ENCODE results near the gene MCC.

DNA sequence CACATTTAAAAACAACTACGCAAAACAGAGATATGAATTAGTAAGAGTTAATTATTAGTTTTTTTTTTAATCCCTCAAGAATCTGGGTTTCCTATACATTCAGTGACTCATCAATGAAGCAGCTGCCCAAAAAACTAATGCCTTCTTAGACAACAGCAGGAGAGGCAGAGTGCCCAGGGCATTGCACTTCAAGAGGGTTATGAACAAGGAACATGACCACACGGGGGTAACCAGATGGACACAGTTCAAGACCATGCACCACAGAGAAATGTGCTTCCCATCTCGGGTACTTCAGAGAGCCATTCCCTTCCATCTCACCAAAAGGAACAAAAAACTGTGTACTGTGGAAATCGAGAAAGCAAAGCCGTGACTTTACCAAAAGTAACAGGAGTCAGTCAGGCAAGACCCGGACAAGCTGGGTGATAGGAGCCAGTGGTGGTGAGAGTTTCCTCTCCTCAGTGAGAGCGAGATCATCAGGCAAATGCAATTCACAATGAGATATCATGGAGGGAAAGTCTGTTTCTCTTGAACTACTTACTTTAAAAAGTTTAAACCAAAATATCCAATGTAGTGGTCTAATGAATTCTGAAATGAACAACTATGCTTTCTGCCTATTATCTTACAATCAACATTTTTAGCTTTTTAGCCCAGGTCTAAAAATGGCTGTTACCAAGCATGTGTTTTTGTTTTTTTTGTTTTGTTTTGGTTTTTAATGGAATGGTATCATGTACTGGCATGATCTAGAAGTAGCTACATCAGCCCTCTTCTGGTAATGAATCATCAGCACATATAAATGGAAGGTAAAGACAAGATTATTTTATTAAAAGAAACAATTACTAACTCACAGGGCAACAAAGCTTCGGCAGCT is 245.5 kb downstream of the MCC start:
- no peak for TF ChIP-seq CTCF (IDR thresholded peaks at IDR 0.05)
- no peak for TF ChIP-seq POLR2A (IDR thresholded peaks at IDR 0.05)
